Stomach (tissue), 4 donors: Measurements from ENCODE around the gene MTHFR.

Experiments
- CTCF ChIP-seq, 7 experiments: fragments of 450-650 bp in 4 of 7; fragments of 200-600 bp in 3 of 7; sonication (generic) in 3 of 7; IDR thresholded peaks; one replicate each; pipeline ENCODE4 v1.5.1; 2016 to 2019; ENCODE audit warnings: antibody characterized with exemption in 7 of 7, control low read depth in 2 of 7, mild to moderate bottlenecking in 1 of 7
- POLR2A ChIP-seq, 4 donors: fragments of 450-650 bp; IDR thresholded peaks; one replicate each; pipeline ENCODE4 v1.6.1; 2016; ENCODE audit warnings: antibody characterized with exemption in 4 of 4, control low read depth in 2 of 4, mild to moderate bottlenecking in 1 of 4, moderate library complexity in 1 of 4

- TF ChIP-seq POLR2A (IDR thresholded peaks at IDR 0.05) (no peak), CTCF (IDR thresholded peaks at IDR 0.05) (no peak)
Observed at GRCh38 chr1:11746795-11747487, 58.8 kb downstream of the MTHFR start.
